Measurements from ENCODE around the gene FAM221B. TPM values are rescaled to one million over a fixed set of nuclear protein-coding genes. Genes with fewer than 3 reads are reported as not detected.

The FAM221B gene
- total RNA-seq, 3 donors from 2014 or later (not counting 1 experiment from before 2014, with no cell fraction given), result not detected

DNA sequence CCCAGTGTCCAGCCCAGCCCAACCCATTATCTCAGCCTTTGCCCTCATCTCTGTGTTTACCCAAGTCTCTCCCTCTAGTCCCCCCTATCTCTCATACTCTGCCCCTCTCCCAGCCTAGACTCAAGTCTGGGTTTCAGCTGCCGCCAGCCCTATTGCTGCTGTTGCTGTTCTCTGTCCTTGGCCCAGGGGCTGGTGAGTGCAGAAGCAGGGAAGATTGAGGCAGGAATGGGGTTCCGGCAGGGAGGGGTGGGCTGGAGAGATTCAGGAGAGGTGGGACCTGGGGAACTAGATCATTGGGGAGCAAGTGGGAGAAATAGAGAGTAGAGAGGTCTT is 1.2 kb upstream of the FAM221B start:
- DNase-seq, result no peak
- intact Hi-C loops (cut with micrococcal nuclease), result loop anchor here (5.0 kb wide), 2 partner anchors 92 to 227 kb away; no protein-coding TSS in a partner anchor
- peak overlapping the region; percentile 87 for H3K4me3 Mint-ChIP-seq
- Histone ChIP-seq H3K9me3 (ENCODE audit: control insufficient read depth, insufficient read depth, low read length) (no peaks in the 10 kb centered on the region), H3K4me1 (ENCODE audit: control insufficient read depth, insufficient read depth, low read length) (peaks cover 28% of the 10 kb centered on the region), H3K4me3 (ENCODE audit: low read length) (peak overlapping the region; percentile 82), H3K27me3 (ENCODE audit: control insufficient read depth, insufficient read depth, low read length) (no peaks in the 10 kb centered on the region), H3K27ac (ENCODE audit: low read length) (peak overlapping the region; percentile 39), H3K36me3 (ENCODE audit: control insufficient read depth, insufficient read depth, low read length) (no peaks in the 10 kb centered on the region)
- no peak for ATAC-seq
- 86% methylated on average over 2 of the region's 2 CpGs for WGBS (ENCODE audit: insufficient coverage)
- H3K27me3 Mint-ChIP-seq (ENCODE audit: low read depth in 2 of 2), result no peaks in the 10 kb centered on the region
- peak overlapping the region; percentile 64 to 93 for H3K27ac Mint-ChIP-seq
- H3K4me1 Mint-ChIP-seq, result peaks cover 27 to 42% of the 10 kb centered on the region in 2 donors
- no peaks in the 10 kb centered on the region for H3K36me3 Mint-ChIP-seq
- TF ChIP-seq, protein P1, sequence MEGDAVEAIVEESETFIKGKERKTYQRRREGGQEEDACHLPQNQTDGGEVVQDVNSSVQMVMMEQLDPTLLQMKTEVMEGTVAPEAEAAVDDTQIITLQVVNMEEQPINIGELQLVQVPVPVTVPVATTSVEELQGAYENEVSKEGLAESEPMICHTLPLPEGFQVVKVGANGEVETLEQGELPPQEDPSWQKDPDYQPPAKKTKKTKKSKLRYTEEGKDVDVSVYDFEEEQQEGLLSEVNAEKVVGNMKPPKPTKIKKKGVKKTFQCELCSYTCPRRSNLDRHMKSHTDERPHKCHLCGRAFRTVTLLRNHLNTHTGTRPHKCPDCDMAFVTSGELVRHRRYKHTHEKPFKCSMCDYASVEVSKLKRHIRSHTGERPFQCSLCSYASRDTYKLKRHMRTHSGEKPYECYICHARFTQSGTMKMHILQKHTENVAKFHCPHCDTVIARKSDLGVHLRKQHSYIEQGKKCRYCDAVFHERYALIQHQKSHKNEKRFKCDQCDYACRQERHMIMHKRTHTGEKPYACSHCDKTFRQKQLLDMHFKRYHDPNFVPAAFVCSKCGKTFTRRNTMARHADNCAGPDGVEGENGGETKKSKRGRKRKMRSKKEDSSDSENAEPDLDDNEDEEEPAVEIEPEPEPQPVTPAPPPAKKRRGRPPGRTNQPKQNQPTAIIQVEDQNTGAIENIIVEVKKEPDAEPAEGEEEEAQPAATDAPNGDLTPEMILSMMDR (IDR thresholded peaks at IDR 0.05), result no peak
- no peaks in the 10 kb centered on the region for H3K9me3 Mint-ChIP-seq

DNA sequence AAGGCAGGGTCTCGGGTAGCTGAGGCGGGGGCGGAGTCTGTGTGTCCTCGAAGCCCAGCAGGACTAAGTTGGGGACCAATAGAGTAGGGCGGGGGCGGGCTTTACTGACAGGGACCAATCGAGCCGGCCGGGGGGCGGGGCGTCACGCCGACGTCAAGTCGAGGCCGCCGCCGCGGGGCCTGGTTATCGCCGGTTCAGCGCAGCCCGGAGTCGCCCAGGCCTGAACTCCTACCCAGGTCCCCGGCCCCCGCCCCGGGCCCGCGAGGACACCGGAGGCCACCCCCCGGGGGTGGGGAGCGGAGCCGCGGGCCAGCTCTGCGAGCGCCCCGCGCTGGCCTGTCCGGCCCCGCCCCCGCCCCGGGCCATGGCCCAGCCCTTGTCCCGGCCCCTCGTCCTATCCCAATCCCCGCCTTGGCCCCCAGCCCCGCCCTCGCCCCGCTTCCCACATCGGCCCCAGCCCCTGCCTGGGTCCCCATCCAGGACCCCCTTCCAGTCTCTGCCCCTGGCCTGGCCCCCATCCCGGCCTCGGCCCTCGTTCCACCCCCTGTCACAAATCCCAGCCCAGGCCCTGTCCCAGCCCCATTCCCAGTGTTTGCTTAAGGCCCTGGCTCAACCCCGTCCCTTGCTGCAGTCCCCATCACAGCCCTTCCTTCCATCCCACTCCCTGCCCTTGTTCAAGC is 692 bp upstream of the FAM221B start, which contains the start of gene TMEM8B:
TMEM8B (plus strand) TSS at position 145 of the 680 bp plus-strand sequence; CDS start at position 365, 220 bp downstream.
- peak; percentile 94 to 95 (median 94) for ATAC-seq
- WGBS (ENCODE audit: insufficient coverage), result under 1% methylated on average over 53 of the region's 53 CpGs
- no peaks in the 10 kb centered on the region for H3K36me3 Mint-ChIP-seq
- intact Hi-C loops (cut with micrococcal nuclease), result loop anchor here (5.0 kb wide), 2 partner anchors 92 to 227 kb away; no protein-coding TSS in a partner anchor
- peaks cover 27 to 38% of the 10 kb centered on the region in 2 donors for H3K4me1 Mint-ChIP-seq
- no peaks in the 10 kb centered on the region for H3K27me3 Mint-ChIP-seq (ENCODE audit: low read depth in 2 of 2)
- H3K36me3 ChIP-seq (ENCODE audit: control insufficient read depth, insufficient read depth, low read length), result no peaks in the 10 kb centered on the region
- peak; percentile 88 to 96 for DNase-seq
- H3K27ac Mint-ChIP-seq, result peak within 1 kb of the TSS; percentile 92 to 93
- no peaks in the 10 kb centered on the region for H3K9me3 Mint-ChIP-seq
- peaks cover 23% of the 10 kb centered on the region for H3K4me1 ChIP-seq (ENCODE audit: control insufficient read depth, insufficient read depth, low read length)
- peak within 1 kb of the TSS; percentile 70 for H3K27ac ChIP-seq (ENCODE audit: low read length)
- no peaks in the 10 kb centered on the region for H3K27me3 ChIP-seq (ENCODE audit: control insufficient read depth, insufficient read depth, low read length)
- peak within 1 kb of the TSS; percentile 99 for H3K4me3 Mint-ChIP-seq
- peak within 1 kb of the TSS; percentile 82 for H3K4me3 ChIP-seq (ENCODE audit: low read length)
- TF ChIP-seq, protein P1 (IDR thresholded peaks at IDR 0.05), result no peak
- no peaks in the 10 kb centered on the region for H3K9me3 ChIP-seq (ENCODE audit: control insufficient read depth, insufficient read depth, low read length)

DNA sequence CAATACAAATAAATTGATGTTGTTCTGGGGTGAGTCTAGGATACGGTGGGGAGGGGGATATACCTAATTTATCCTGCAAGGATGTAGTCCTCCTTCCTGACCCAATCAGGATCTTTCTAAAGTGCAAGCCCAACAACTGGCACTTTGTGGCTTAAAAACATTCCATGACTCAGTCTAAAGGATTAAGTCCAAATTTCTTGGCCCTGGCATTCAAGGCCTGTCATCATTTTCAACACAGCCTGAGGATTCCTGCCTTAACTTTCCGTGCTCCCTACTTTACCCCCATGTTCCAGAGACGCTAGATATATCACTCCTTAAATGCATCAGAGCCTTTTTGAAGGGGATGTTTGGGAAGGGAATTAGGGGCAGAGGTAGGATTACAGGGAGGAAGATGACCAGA is 1.0 kb downstream of the FAM221B start:
- H3K36me3 ChIP-seq (ENCODE audit: control insufficient read depth, insufficient read depth, low read length), result no peaks in the 10 kb centered on the region
- H3K36me3 Mint-ChIP-seq, result no peaks in the 10 kb centered on the region
- intact Hi-C loops (cut with micrococcal nuclease), result loop anchor here (5.0 kb wide), 2 partner anchors 90 to 225 kb away; no protein-coding TSS in a partner anchor
- no peaks in the 10 kb centered on the region for H3K27me3 ChIP-seq (ENCODE audit: control insufficient read depth, insufficient read depth, low read length)
- peaks cover 27 to 33% of the 10 kb centered on the region in 2 donors for H3K4me1 Mint-ChIP-seq
- H3K9me3 ChIP-seq (ENCODE audit: control insufficient read depth, insufficient read depth, low read length), result no peaks in the 10 kb centered on the region
- H3K4me3 ChIP-seq (ENCODE audit: low read length), result no peak overlapping the region
- ATAC-seq, result no peak
- H3K27ac ChIP-seq (ENCODE audit: low read length), result no peak overlapping the region
- 93% methylated on average over 2 of the region's 3 CpGs for WGBS (ENCODE audit: insufficient coverage)
- no peaks in the 10 kb centered on the region for H3K9me3 Mint-ChIP-seq
- peaks cover 15% of the 10 kb centered on the region for H3K4me1 ChIP-seq (ENCODE audit: control insufficient read depth, insufficient read depth, low read length)
- H3K4me3 Mint-ChIP-seq, result peak overlapping the region; percentile 67
- DNase-seq, result no peak
- no peaks in the 10 kb centered on the region for H3K27me3 Mint-ChIP-seq (ENCODE audit: low read depth in 2 of 2)
- TF ChIP-seq, protein P1 (IDR thresholded peaks at IDR 0.05), result no peak
- peak overlapping the region in 1 of 2 donors; percentile 93 for H3K27ac Mint-ChIP-seq
